Kidney capillary endothelial cell (primary cell): ENCODE results near the gene DEPDC1B.
"Not testable (repeated sequence)": the region's sequence is repeated elsewhere in the genome, so short reads cannot be mapped to it uniquely, and the experiment has no call there.

ENCODE experiments used
- DNase-seq: peaks from one replicate; pipeline ENCODE4 v3.0.0-alpha.2; 2018; ENCODE audit warnings: low spot score

The DEPDC1B gene

DNA sequence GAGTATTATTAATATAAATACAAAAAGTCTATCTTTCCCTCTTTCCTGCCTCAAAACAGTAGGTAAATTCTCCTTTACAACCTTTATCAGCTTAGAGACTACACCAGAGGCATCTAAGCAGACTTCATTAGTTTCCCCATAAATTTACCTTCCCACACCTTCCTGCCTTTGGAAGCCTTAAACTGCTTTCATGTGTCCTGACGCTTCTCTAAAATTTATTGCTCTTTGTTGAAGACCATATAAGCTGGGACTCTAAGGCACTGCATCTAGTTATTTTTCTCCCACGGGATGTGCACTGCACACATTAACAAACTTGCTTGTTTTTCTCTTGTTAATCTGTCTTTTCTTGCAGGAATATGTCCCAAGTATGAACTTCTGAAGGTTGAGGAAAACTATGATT is 51.8 kb downstream of the DEPDC1B start:
- no peak for DNase-seq

DNA sequence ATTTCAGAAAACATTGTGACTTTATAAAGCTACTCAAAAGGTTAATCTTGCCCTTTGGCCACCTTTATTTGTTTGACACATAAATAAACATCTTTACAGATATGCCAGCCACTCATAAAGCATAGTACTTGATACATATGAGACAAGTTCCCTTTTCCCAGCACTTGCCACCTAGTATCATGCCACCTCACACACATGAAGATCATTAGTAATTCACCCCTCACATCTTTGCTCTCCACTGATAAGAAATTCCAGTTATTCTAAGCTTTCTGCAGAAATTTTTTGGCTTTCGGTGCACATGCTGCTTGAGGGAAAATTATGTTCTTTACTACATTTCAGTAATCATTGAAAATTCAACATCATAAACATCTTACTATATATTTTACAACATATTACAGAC is 59.1 kb downstream of the DEPDC1B start:
- DNase-seq: no peak

DNA sequence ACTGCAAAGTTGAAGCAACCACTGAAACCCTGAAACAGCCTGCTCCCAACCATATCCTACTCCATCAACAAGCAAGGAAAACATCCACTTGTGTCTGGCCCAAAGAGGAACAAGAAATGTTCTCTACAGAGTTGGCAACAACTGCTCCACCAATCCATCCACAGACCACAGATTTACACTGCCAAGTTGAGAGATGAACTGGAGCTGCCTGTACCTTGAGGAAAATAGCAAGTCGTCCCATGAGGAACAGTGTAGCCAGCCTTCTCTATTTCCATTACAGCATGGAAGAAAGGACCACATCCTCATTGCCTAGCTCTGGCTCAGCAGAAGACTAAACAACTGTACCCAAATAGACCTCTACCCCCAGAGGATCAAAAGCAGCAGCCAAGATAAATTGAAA is 60.4 kb downstream of the DEPDC1B start:
- no peak for DNase-seq

DNA sequence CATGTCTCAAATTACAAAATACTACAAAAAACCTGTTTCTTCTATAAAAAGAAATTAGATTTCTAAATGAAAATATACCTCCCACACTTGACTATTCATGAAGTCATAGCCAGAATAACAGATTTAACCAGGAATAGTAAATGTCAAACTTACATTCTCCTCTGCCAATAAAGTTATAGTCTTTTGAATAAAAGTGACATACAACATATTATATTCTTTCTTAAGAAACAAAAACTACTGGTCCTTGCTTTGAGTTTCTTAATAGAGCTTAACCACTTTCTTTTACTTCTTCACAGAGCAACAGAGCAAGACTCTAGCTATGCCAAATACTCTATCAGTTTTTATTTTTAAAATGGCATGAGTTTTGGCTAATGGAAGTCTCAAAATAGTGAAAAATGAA is 61.7 kb downstream of the DEPDC1B start:
- no peak for DNase-seq

DNA sequence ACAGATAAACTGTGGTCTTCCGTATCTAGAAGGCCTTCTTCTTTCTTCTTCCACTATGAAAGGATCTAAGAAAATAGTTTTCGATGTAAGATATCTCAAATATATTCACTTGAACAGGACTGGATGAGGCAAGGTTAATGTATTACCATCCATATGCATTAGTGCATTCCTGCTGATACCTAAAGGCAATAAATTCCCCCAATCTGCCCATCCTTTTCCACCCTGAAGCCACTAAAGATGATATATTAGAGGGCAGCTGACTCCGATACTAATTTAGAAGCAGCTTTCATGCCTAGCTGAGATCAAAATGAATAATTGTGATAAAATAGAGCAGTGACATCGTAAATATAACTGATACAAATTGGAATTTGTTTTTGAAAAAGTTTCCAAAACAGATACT is 63.3 kb downstream of the DEPDC1B start:
- no peak for DNase-seq

DNA sequence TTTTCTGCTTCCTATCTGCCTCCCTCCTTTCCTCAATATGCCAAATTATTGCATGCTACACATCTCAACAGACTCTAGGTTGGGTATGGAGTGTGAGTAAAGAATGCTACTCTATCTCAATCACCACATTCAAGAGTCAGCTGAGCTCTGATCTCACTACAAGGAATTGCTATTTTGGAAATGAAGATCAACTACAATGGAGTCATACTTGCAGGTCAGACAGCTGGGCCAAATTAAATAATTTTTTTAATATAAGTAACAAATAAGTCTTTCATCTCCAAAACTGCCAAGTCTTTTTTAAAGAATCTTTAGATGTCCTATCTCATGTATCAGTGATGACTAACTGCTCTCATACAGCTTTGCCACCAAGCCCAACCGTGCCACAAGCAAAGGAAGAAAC is 64.0 kb downstream of the DEPDC1B start:
- DNase-seq: no peak

DNA sequence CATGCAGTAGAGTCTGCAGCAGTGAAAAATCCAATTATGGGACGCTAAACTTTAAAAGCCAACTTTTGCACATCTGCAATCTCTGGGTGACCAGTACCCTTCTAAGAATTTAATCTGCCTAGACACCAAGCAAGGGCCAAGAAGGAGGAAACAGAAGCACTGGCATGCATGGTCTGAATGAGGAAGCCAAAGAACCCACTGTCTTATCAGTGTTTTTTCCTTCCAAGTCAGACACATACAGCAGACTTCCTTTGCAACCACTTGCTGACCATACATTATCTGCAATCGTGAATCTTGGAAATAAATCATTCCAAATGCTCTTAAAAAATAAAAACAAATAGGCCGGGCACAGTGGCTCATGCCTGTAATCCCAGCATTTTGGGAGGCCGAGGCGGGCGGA is 65.9 kb downstream of the DEPDC1B start:
- DNase-seq: no peak

DNA sequence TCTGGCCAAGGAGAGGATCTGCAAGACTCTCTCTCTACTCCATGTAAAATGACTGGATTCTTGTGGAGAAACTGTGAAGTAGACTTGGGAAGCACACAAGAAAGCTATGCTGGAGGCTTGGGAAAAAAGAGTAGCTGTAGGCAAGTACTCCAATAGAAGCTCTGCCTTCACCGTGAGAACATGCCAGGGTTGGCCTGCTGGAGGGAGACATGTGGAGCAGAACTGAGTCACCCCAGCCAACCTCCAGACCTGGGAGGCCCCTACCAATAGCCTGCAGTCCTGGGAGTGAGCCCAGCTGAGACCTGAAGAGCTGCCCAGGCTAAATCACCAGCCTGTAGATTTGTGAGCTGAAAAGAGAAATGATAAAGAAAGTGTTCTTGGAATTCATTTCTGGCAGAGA is 66.6 kb downstream of the DEPDC1B start:
- DNase-seq: no peak

DNA sequence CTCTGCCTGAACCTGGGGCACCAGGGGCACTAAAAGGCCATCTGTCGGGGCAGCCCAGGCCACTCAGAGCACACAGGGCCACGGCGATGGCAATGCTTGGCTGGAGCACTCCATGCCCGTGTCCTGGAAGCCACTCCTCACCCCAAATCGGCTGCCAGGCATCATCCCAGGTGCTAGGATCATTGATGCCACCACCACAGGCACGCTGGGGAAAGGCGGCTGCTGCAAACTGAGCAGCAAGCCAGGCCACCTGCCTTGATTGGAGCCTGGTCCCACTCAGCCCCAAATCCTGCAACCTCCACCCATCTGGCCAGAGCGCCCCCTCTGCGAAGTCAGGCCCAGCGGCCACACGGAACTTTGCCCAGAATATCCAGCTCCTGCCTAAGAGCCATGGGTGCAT is 67.8 kb downstream of the DEPDC1B start:
- DNase-seq: no peak

DNA sequence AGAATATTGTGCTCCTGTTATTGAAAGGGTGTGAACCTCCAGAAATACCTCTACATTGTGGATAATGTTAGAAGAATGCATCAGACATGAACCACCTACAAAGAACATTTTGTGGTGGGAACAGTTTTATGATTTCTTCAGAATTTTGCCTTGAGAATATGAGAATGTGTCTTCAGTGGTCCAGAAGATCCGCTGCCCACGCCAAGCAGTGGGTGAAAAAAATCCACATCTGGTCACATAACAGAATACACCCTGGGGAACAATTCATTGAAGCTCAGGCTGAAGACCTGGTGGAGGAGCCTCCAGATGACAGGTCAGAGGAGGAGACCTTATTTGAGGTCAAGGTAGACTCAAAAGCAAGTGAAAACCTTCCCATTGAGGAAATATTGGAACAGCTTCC is 69.1 kb downstream of the DEPDC1B start:
- DNase-seq: no peak

DNA sequence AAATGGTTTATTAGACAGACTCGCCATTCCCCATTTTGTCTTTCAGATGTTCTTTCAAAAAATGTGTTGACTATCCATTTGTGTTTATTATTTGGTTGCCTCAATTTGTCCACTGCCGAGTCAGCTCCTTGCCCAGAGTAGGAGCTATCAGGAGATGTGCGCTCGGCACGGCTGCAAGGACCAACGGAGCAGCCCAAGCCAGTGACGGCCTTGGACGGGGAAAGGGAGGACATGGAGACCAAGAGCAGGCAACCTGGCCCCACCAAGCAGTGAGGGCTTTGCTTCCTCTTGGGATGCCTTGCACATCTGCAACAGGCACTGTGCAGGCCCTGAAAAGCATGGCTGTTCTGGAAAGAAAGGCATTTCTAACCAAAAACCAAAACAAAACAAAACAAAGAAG is 69.8 kb downstream of the DEPDC1B start:
- no peak for DNase-seq

DNA sequence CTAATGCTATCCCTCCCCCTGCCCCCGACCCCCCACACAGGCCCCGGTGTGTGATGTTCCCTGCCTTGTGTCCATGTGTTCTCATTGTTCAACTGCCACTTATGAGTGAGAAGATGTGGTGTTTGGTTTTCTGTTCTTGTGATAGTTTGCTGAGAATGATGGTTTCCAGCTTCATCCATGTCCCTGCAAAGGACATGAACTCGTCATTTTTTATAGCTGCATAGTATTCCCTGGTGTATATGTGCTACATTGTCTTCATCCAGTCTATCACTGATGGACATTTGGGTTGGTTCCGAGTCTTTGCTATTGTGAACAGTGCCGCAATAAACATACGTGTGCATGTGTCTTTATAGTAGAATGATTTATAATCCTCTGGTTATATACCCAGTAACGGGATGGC is 75.1 kb downstream of the DEPDC1B start:
- not testable (repeated sequence) for DNase-seq

DNA sequence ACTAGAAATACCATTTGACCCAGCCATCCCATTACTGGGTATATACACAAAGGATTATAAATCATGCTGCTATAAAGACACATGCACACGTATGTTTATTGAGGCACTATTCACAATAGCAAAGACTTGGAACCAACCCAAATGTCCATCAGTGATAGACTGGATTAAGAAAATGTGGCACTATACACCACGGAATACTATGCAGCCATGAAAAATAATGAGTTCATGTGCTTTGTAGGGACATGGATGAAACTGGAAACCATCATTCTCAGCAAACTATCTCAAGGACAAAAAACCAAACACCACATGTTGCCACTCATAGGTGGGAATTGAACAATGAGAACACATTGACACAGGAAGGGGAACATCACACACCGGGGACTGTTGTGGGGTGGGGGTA is 79.2 kb downstream of the DEPDC1B start:
- not testable (repeated sequence) for DNase-seq

DNA sequence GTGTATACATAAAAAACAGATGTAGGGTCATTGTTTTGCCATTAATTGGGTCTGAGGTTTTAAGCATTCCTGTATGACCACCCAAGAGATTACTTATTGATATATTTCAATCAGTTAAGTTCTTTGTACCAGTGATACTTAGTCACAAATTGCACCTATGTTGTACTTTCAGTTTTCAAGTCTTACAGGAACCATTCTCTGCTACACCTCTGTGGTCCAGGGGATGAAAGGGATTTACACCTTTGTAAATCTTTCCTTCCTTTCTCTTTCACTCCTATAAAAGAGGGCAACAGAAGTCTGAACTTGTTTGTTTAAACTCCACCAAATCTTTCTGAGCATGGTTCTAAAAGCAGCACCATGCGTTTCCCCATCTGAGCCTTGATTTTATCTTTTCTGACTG is 86.1 kb downstream of the DEPDC1B start:
- DNase-seq: no peak

DNA sequence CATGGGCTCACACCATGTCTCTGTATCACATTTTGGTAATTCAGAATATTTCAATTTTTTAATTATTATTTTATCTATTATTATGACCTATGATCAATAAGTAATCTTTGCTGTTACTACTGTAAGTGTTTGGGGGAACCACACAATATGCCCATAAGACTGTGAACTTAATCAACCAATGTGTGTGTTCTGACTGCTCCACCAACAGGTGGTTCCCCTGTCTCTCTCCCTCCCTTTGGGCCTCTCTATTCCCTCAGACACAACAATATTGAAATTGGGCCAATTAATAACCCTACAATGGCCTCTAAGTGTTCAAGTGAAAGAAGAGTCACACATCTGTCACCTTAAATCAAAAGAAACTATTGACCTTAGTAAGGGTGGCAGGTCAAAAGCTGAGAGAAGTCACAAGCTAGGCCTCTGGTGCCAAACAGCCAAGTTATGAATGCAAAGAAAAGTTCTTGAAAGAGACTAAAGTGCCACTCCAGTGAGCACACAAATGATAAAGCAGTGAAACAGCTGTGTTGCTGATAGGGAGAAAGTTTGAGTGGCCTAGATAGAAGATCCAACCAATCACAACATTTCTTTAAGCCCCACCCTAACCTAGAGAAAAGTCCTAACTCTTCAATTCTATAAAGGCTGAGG is 88.7 kb downstream of the DEPDC1B start:
- DNase-seq: no peak

DNA sequence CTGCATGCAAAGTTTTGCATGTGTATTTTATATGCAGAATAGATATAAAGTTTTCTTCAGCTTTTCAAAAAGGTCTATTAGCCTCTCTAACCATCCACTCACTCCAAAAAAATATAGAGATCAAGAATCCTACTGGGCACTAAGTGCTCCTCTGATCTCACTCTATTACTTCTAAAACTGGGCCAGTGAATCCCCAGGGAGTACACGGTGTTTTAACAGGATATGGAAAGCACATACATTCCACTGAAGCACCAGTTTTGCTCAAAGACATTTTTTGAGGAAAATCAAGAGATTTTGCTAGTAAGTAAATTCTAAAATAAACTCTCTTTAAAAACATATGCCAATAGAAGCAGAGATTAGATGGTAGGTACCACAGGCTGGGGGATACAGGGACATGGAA is 95.2 kb downstream of the DEPDC1B start:
- no peak for DNase-seq

DNA sequence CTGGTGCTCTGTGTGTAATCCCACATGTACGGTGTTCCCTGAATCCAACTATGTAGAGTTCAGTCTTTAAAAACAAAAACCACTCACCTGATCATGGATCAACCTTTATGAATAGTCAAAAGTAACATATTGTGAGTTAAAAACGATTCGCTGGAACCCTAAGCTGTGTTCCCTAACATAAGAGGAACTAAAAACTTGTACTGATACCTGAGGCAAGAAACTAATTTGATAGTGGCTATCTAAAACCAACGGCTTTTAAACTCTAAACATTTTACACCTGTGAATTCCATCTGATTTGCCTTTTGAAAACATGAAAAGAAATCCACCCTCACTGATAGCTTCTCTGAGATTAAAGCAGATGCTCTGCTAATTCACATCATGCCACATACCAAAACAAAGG is 101.5 kb downstream of the DEPDC1B start:
- no peak for DNase-seq

DNA sequence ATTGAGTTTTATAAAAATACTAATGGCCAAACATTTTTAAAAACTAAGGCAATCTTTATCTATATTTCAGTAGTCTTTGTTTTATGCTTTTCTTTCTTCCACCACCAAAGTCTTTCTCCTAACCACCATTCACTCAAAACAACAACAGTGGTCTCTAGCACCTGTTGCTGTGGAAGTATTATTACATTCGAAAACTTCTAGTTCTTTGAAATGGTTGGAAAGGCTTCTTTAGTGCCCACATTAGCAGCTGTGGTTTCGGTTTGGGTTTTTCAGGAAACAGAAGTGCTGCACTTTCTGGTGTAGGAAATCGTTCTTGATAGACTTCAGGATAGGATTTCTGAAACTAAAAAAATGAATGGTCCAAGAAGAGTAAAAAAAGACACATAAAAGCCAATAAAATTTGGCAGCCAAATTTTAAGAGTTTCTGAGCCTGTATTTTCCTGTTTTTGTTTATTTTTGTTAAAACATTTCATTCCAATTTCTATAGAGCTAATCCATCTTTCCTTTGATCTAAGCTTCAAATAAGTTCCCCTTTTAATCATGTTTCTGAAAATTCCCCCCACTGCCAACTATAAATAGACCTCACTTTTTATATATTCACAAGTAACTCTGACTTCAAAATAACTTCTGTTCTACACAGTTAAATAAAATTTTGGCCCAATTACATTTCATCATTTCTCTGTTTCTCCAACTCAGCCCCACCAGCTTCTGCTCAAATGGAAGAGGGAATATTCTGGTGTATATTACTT is 102.2 kb downstream of the DEPDC1B start:
- DNase-seq: no peak

DNA sequence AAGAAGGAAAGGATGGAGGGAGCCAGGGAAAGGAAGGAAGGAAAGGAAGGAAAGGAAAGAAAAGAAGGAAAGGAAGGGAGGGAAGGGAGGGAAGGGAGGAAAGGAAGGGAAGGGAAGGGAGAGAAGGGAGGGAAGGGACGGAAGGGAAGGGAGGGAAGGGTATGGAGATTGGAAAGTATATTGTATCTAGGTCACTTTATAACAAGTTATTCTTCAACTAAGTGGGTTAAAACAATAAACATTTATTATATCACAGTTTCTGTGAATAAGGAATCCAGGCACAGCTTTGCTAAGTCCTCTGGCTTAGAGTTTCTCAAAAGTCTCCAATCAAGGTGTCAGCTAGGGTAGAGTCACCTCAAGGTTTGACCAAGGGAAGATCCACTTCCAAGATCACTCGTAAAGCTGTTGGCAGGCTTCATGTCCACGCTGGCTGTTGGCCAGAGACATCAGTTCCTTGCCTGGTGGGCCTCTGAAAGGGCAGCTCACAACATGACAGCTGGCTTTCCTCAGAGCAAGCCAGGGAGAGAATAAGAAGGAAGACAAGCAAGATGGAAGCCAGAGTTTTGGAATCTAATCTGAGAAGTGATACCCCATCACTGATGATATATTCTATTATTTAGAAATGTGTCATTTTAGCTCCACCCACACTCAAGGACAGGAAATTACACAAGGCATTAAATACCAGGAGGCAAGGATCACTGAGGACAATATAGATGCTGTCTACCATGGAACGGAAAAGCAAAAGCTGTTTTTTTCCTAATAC is 105.1 kb downstream of the DEPDC1B start:
- no peak for DNase-seq

DNA sequence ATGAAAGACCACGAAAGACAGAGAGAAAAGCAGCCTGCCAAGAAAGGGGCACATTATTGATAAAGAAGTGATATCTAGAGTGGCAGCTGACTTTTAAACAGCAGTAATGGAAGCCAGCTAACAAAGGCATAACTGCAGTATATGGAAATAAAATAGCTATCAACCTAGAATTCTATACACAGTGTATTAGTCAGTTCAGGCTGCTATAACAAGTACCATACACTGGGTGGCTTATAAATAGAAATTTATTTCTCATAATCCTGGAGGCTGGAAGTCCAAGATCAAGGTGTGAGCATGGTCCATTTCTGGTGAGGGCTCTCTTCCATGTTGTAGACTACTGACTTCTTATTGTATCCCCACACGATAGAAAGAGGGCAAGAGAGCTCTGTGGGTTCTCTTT is 109.8 kb downstream of the DEPDC1B start:
- DNase-seq: no peak

DNA sequence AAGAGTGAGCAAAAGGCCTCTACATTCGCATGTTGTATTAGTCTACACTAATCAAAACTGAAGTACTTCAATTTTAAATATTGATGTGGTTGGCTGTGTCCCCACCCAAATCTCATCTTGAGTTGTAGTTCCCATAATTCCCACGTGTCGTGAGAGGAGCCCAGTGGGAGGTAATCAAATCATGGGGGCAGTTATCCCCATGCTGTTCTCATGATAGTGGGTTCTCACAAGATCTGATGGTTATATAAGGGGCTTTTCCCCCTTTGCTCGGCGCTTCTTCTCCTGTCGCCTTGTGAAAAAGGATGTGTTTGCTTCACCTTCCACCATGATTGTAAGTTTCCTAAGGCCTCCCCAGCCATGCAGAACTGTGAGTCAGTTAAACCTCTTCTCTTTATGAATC is 112.7 kb downstream of the DEPDC1B start:
- not testable (repeated sequence) for DNase-seq

DNA sequence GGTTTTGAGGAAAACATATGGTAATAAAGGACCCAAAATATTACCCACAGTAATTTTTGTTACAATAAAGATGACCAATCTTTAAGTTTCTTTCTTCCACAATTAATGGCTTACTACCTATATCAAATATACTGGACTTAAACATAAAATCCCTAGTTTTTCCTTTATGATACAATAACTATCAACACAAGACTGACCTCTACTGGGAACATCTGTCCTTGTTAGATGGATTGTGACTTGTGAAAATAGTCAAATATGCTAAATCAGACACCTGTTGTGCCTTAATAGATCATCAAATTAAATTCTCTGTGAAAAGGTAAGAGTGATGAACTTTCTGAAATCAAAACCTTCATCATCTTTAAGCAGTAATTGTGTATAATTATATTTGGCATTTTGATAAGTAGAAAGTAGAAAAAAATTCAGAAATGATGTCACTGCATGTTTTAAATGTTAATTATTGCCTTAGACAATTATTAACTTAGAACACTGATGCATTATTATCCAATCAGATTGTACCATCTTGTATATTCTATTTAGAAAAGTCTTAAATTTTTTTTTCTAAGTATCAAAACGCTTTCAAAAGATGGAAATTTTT is 113.6 kb downstream of the DEPDC1B start:
- peak; percentile 29 for DNase-seq

DNA sequence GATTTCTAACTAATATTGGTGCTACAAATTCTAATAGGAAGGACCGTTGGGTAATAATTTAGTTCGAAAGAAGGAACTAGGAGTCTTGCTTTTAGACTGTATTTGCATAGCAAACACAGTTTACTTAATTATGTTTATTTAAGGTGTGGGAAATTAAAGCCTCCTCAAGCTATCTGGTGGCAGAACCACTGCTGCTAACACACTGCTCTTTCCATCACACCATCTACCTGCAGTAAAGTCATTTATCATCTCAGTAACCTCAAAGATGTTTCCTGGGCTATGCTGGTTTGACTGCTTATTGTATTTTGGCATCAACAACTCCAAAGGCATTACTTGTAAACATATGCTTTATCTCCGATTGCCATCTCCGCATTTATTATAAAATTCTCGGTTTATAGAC is 114.3 kb downstream of the DEPDC1B start:
- DNase-seq: no peak
